H9 (cell line): ENCODE measurements around the gene TUBB1. TPM values are rescaled to one million over a fixed set of nuclear protein-coding genes. Genes with fewer than 3 reads are reported as not detected.
"Not testable (repeated sequence)": the region's sequence is repeated elsewhere in the genome, so short reads cannot be mapped to it uniquely, and the experiment has no call there.

Source experiments
- DNase-seq: peaks from one replicate; pipeline ENCODE4 v3.0.0-alpha.2; 2017
- H2AFZ ChIP-seq: one replicate; pipeline ENCODE4 v1.6.1; 2013; ENCODE audit warnings: mild to moderate bottlenecking, low read length, control low read depth, moderate library complexity
- H2AK5ac ChIP-seq: 2 replicates; pipeline ENCODE4 v1.6.1; 2013; ENCODE audit warnings: low read length, control low read depth, mixed read lengths; ENCODE audit not compliant: insufficient read length
- H2BK120ac ChIP-seq: one replicate; pipeline ENCODE4 v1.6.1; 2013; ENCODE audit warnings: low read depth, mild to moderate bottlenecking, low read length, control low read depth, inconsistent platforms; ENCODE audit not compliant: poor library complexity, severe bottlenecking
- H2BK12ac ChIP-seq: 2 replicates; pipeline ENCODE4 v1.6.1; 2013; ENCODE audit warnings: low read length, control low read depth, mixed read lengths, low read depth; ENCODE audit not compliant: insufficient read length
- H2BK15ac ChIP-seq: 2 replicates; pipeline ENCODE4 v1.6.1; 2013; ENCODE audit warnings: low read depth, low read length, control low read depth
- H2BK20ac ChIP-seq: one replicate; pipeline ENCODE4 v1.6.1; 2013; ENCODE audit warnings: low read depth, mild to moderate bottlenecking, low read length, control low read depth, inconsistent platforms; ENCODE audit not compliant: poor library complexity, severe bottlenecking
- H2BK5ac ChIP-seq: 2 replicates; pipeline ENCODE4 v1.6.1; 2013; ENCODE audit warnings: low read length, control low read depth, mixed read lengths; ENCODE audit not compliant: insufficient read length
- H3K14ac ChIP-seq: 2 replicates; pipeline ENCODE4 v1.6.1; 2013; ENCODE audit warnings: low read length, control low read depth; ENCODE audit not compliant: insufficient read depth
- H3K18ac ChIP-seq: 2 replicates; pipeline ENCODE4 v1.6.1; 2013; ENCODE audit warnings: low read depth, mild to moderate bottlenecking, mixed read lengths, low read length, control low read depth; ENCODE audit not compliant: insufficient read length
- H3K23ac ChIP-seq: 2 replicates; pipeline ENCODE4 v1.6.1; 2013; ENCODE audit warnings: low read length, control low read depth, mixed read lengths, low read depth; ENCODE audit not compliant: insufficient read length
- H3K23me2 ChIP-seq: 2 replicates; pipeline ENCODE4 v1.6.1; 2013; ENCODE audit warnings: low read depth, mild to moderate bottlenecking, mixed read lengths, low read length, control low read depth; ENCODE audit not compliant: insufficient read length, poor library complexity, severe bottlenecking
- H3K27ac ChIP-seq: 2 replicates; pipeline ENCODE4 v1.5.1; 2013; ENCODE audit warnings: low read length, control low read depth, mixed read lengths, low read depth; ENCODE audit not compliant: insufficient read length
- H3K27me3 ChIP-seq: 2 replicates; pipeline ENCODE4 v1.6.1; 2013; ENCODE audit warnings: low read length, control low read depth, inconsistent platforms; ENCODE audit not compliant: insufficient read depth
- H3K4ac ChIP-seq: 2 replicates; pipeline ENCODE4 v1.6.1; 2013; ENCODE audit warnings: low read depth, mild to moderate bottlenecking, control low read depth, inconsistent platforms, low read length, moderate library complexity
- H3K4me1 ChIP-seq: 2 replicates; pipeline ENCODE4 v1.6.1; 2013; ENCODE audit warnings: low read length, control low read depth, inconsistent platforms; ENCODE audit not compliant: insufficient read depth
- H3K4me2 ChIP-seq: 2 replicates; pipeline ENCODE4 v1.6.1; 2013; ENCODE audit warnings: low read length, control low read depth, mixed read lengths; ENCODE audit not compliant: insufficient read length, insufficient read depth
- H3K56ac ChIP-seq: 2 replicates; pipeline ENCODE4 v1.6.1; 2013; ENCODE audit warnings: low read depth, mild to moderate bottlenecking, mixed read lengths, low read length, control low read depth; ENCODE audit not compliant: insufficient read length
- H3K79me1 ChIP-seq: 2 replicates; pipeline ENCODE4 v1.6.1; 2013; ENCODE audit warnings: low read depth, mild to moderate bottlenecking, moderate library complexity, low read length, control low read depth, inconsistent platforms; ENCODE audit not compliant: insufficient read depth, poor library complexity, severe bottlenecking
- H3K79me2 ChIP-seq: 2 replicates; pipeline ENCODE4 v1.6.1; 2013; ENCODE audit warnings: low read length, control low read depth, inconsistent platforms; ENCODE audit not compliant: insufficient read depth
- H3K9ac ChIP-seq: 2 replicates; pipeline ENCODE4 v1.6.1; 2013; ENCODE audit warnings: low read length, control low read depth, mixed read lengths; ENCODE audit not compliant: insufficient read length; ENCODE audit errors: extremely low read depth
- H3K9me3 ChIP-seq: one replicate; pipeline ENCODE4 v1.6.1; 2013; ENCODE audit warnings: low read depth, low read length, inconsistent platforms; ENCODE audit not compliant: control insufficient read depth
- H3T11ph ChIP-seq: one replicate; pipeline ENCODE4 v1.6.1; 2013; ENCODE audit warnings: mild to moderate bottlenecking, low read length, control low read depth, inconsistent platforms
- H4K20me1 ChIP-seq: one replicate; pipeline ENCODE4 v1.6.1; 2013; ENCODE audit not compliant: control insufficient read depth, insufficient read length, insufficient read depth
- H4K5ac ChIP-seq: 2 replicates; pipeline ENCODE4 v1.6.1; 2013; ENCODE audit warnings: low read depth, mild to moderate bottlenecking, mixed read lengths, low read length, control low read depth; ENCODE audit not compliant: insufficient read length
- H4K8ac ChIP-seq: replicated peaks from 2 replicates; pipeline ENCODE4 v1.6.1; 2013; ENCODE audit warnings: low read length, control low read depth, mixed read lengths, low read depth; ENCODE audit not compliant: insufficient read length
- H4K91ac ChIP-seq: 2 replicates; pipeline ENCODE4 v1.6.1; 2013; ENCODE audit warnings: low read depth, mild to moderate bottlenecking, moderate library complexity, mixed read lengths, low read length, control low read depth; ENCODE audit not compliant: insufficient read length
- H3K27ac Mint-ChIP-seq, 3 experiments: 2 replicates in 2 of 3; 3 replicates in 1 of 3; pipeline ENCODE4 v1.8.0; 2020 to 2021; ENCODE audit warnings: mixed read lengths in 3 of 3, mild to moderate bottlenecking in 1 of 3, moderate library complexity in 1 of 3
- H3K27me3 Mint-ChIP-seq: 2 replicates; pipeline ENCODE4 v1.8.0; 2021; ENCODE audit warnings: low read depth, mild to moderate bottlenecking, moderate library complexity, mixed read lengths
- H3K36me3 Mint-ChIP-seq, 3 experiments: 2 replicates in 2 of 3; 3 replicates in 1 of 3; pipeline ENCODE4 v1.8.0; 2020 to 2021; ENCODE audit warnings: low read depth in 3 of 3, mixed read lengths in 3 of 3; ENCODE audit not compliant: insufficient read depth in 1 of 3
- H3K4me1 Mint-ChIP-seq, 2 experiments: 2 replicates each; pipeline ENCODE4 v1.8.0; 2020; ENCODE audit warnings: mixed read lengths in 2 of 2
- H3K4me3 Mint-ChIP-seq, 2 experiments: 2 replicates in 1 of 2; 3 replicates in 1 of 2; pipeline ENCODE4 v1.8.0; 2020 to 2021; ENCODE audit warnings: mild to moderate bottlenecking in 2 of 2, mixed read lengths in 2 of 2, moderate library complexity in 1 of 2
- H3K9me3 Mint-ChIP-seq, 2 experiments: 2 replicates in 1 of 2; 3 replicates in 1 of 2; pipeline ENCODE4 v1.8.0; 2020; ENCODE audit warnings: mild to moderate bottlenecking in 2 of 2, mixed read lengths in 2 of 2, moderate library complexity in 1 of 2
- WGBS: extraction: QIAGEN DNeasy Blood & Tissue Kit; methylation state at CpG from one replicate; pipeline ENCODE4 v1.1.7; 2013; ENCODE audit warnings: missing lambda C conversion rate, low lambda C conversion rate, mixed read lengths; ENCODE audit not compliant: insufficient read length; ENCODE audit errors: extremely low coverage; 5-methylcytosine and 5-hydroxymethylcytosine counted together
- total RNA-seq: library from RNA; stranded (reverse); gene quantifications from 2 replicates; pipeline ENCODE4 v1.2.1, GENCODE V29; 2021
- TF ChIP-seq, protein P1 (sequence below): fragments of 200-600 bp; sonication (generic); conservative IDR thresholded peaks from 3 replicates; pipeline ENCODE4 v1.8.0; 2021; ENCODE audit warnings: antibody characterized with exemption, mild to moderate bottlenecking

TUBB1 gene
- total RNA-seq, 1 experiment from 2014 or later: not detected

GRCh38 chr20:58982406-58983114, 36.7 kb upstream of the TUBB1 start:
- Histone ChIP-seq H2BK120ac (no peak overlapping the region), H3K18ac (no peak overlapping the region), H3K4me2 (peak overlapping the region; percentile 99), H3K23ac (no peak overlapping the region), H2BK12ac (no peak overlapping the region), H2BK20ac (no peak overlapping the region), H3K23me2 (peaks cover 6% of the 10 kb centered on the region), H3K4me1 (peaks cover 4% of the 10 kb centered on the region; the same call in 1 of the 2 replicates), H3K9ac (no peak overlapping the region), H3K14ac (no peak overlapping the region), H3K56ac (no peak overlapping the region), H2AFZ (no peak overlapping the region), H4K5ac (no peak overlapping the region), H2BK15ac (no peak overlapping the region), H3K9me3 (no peaks in the 10 kb centered on the region), H3K79me2 (peaks cover 10% of the 10 kb centered on the region; the same call in 1 of the 2 replicates), H2AK5ac (no peak overlapping the region), H4K91ac (no peak overlapping the region), H3K4ac (no peak overlapping the region), H3K79me1 (peaks cover 4% of the 10 kb centered on the region), H3K27me3 (no peaks in the 10 kb centered on the region), H3T11ph (no peak overlapping the region), H3K27ac (no peak overlapping the region), H2BK5ac (no peak overlapping the region), H4K20me1 (no peaks in the 10 kb centered on the region), H4K8ac (no peak overlapping the region)
- H3K9me3 Mint-ChIP-seq: no peaks in the 10 kb centered on the region
- no peak overlapping the region for H3K27ac Mint-ChIP-seq
- 100% methylated on average over 1 of the region's 12 CpGs for WGBS
- TF ChIP-seq, protein P1, sequence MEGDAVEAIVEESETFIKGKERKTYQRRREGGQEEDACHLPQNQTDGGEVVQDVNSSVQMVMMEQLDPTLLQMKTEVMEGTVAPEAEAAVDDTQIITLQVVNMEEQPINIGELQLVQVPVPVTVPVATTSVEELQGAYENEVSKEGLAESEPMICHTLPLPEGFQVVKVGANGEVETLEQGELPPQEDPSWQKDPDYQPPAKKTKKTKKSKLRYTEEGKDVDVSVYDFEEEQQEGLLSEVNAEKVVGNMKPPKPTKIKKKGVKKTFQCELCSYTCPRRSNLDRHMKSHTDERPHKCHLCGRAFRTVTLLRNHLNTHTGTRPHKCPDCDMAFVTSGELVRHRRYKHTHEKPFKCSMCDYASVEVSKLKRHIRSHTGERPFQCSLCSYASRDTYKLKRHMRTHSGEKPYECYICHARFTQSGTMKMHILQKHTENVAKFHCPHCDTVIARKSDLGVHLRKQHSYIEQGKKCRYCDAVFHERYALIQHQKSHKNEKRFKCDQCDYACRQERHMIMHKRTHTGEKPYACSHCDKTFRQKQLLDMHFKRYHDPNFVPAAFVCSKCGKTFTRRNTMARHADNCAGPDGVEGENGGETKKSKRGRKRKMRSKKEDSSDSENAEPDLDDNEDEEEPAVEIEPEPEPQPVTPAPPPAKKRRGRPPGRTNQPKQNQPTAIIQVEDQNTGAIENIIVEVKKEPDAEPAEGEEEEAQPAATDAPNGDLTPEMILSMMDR: no peak
- peaks cover 10% of the 10 kb centered on the region for H3K27me3 Mint-ChIP-seq
- no peak for DNase-seq
- peaks cover 8 to 26% (median 24%) of the 10 kb centered on the region in 3 experiments for H3K36me3 Mint-ChIP-seq
- H3K4me1 Mint-ChIP-seq: peaks cover 30 to 32% of the 10 kb centered on the region in 2 experiments
- peak overlapping the region; percentile 84 to 91 for H3K4me3 Mint-ChIP-seq

DNA sequence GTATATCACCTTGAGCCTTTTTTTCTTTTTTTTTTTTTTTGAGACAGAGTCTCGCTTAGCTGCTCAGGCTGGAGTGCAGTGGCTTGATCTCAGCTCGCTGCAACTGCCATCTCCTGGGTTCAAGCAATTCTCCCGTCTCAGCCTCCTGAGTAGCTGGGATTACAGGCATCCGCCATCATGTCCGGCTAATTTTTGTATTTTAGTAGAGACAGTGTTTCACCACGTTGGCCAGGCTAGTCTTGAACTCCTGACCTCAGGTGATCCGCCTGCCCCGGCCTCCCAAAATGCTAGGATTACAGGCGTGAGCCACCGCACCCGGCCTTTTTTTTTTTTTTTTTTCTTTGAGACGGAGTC, 36.1 kb upstream of the TUBB1 start:
- not testable (repeated sequence) for H3K79me1 ChIP-seq, H2BK120ac ChIP-seq, H3K18ac ChIP-seq, H3K27ac Mint-ChIP-seq, H3K4me3 Mint-ChIP-seq, H4K20me1 ChIP-seq, H4K91ac ChIP-seq, H3K23ac ChIP-seq, H2AFZ ChIP-seq, H3K4me2 ChIP-seq, H2AK5ac ChIP-seq, H3K27me3 ChIP-seq, H4K5ac ChIP-seq, H2BK12ac ChIP-seq, H3K79me2 ChIP-seq, H4K8ac ChIP-seq, H2BK15ac ChIP-seq, H3K9me3 Mint-ChIP-seq, H2BK20ac ChIP-seq, H3K4me1 ChIP-seq, H3K9ac ChIP-seq, H3K27me3 Mint-ChIP-seq, H3K27ac ChIP-seq, H2BK5ac ChIP-seq, H3K9me3 ChIP-seq, DNase-seq, H3K4ac ChIP-seq, H3T11ph ChIP-seq, H3K56ac ChIP-seq, H3K14ac ChIP-seq, H3K23me2 ChIP-seq
- Mint-ChIP-seq H3K4me1 (peaks cover 27 to 29% of the 10 kb centered on the region in 2 experiments), H3K36me3 (peaks cover 13 to 31% (median 30%) of the 10 kb centered on the region in 3 experiments)
- WGBS: no CpG with 5 or more reads among the region's 12 CpGs
